H9 (cell line): ENCODE data around the gene PIM3. TPM values are rescaled to one million over a fixed set of nuclear protein-coding genes. Genes with fewer than 3 reads are reported as not detected.
A peak's percentile ranks its signal among the peaks of the same experiment; 100 is the strongest.

Experiments
- DNase-seq: peaks from one replicate; pipeline ENCODE4 v3.0.0-alpha.2; 2017
- H2AFZ ChIP-seq: one replicate; pipeline ENCODE4 v1.6.1; 2013; ENCODE audit warnings: mild to moderate bottlenecking, low read length, control low read depth, moderate library complexity
- H2AK5ac ChIP-seq: 2 replicates; pipeline ENCODE4 v1.6.1; 2013; ENCODE audit warnings: low read length, control low read depth, mixed read lengths; ENCODE audit not compliant: insufficient read length
- H2BK120ac ChIP-seq: one replicate; pipeline ENCODE4 v1.6.1; 2013; ENCODE audit warnings: low read depth, mild to moderate bottlenecking, low read length, control low read depth, inconsistent platforms; ENCODE audit not compliant: poor library complexity, severe bottlenecking
- H2BK12ac ChIP-seq: 2 replicates; pipeline ENCODE4 v1.6.1; 2013; ENCODE audit warnings: low read length, control low read depth, mixed read lengths, low read depth; ENCODE audit not compliant: insufficient read length
- H2BK15ac ChIP-seq: 2 replicates; pipeline ENCODE4 v1.6.1; 2013; ENCODE audit warnings: low read depth, low read length, control low read depth
- H2BK20ac ChIP-seq: one replicate; pipeline ENCODE4 v1.6.1; 2013; ENCODE audit warnings: low read depth, mild to moderate bottlenecking, low read length, control low read depth, inconsistent platforms; ENCODE audit not compliant: poor library complexity, severe bottlenecking
- H2BK5ac ChIP-seq: 2 replicates; pipeline ENCODE4 v1.6.1; 2013; ENCODE audit warnings: low read length, control low read depth, mixed read lengths; ENCODE audit not compliant: insufficient read length
- H3K14ac ChIP-seq: 2 replicates; pipeline ENCODE4 v1.6.1; 2013; ENCODE audit warnings: low read length, control low read depth; ENCODE audit not compliant: insufficient read depth
- H3K18ac ChIP-seq: 2 replicates; pipeline ENCODE4 v1.6.1; 2013; ENCODE audit warnings: low read depth, mild to moderate bottlenecking, mixed read lengths, low read length, control low read depth; ENCODE audit not compliant: insufficient read length
- H3K23ac ChIP-seq: 2 replicates; pipeline ENCODE4 v1.6.1; 2013; ENCODE audit warnings: low read length, control low read depth, mixed read lengths, low read depth; ENCODE audit not compliant: insufficient read length
- H3K23me2 ChIP-seq: 2 replicates; pipeline ENCODE4 v1.6.1; 2013; ENCODE audit warnings: low read depth, mild to moderate bottlenecking, mixed read lengths, low read length, control low read depth; ENCODE audit not compliant: insufficient read length, poor library complexity, severe bottlenecking
- H3K27ac ChIP-seq: 2 replicates; pipeline ENCODE4 v1.5.1; 2013; ENCODE audit warnings: low read length, control low read depth, mixed read lengths, low read depth; ENCODE audit not compliant: insufficient read length
- H3K27me3 ChIP-seq: 2 replicates; pipeline ENCODE4 v1.6.1; 2013; ENCODE audit warnings: low read length, control low read depth, inconsistent platforms; ENCODE audit not compliant: insufficient read depth
- H3K4ac ChIP-seq: 2 replicates; pipeline ENCODE4 v1.6.1; 2013; ENCODE audit warnings: low read depth, mild to moderate bottlenecking, control low read depth, inconsistent platforms, low read length, moderate library complexity
- H3K4me1 ChIP-seq: 2 replicates; pipeline ENCODE4 v1.6.1; 2013; ENCODE audit warnings: low read length, control low read depth, inconsistent platforms; ENCODE audit not compliant: insufficient read depth
- H3K4me2 ChIP-seq: 2 replicates; pipeline ENCODE4 v1.6.1; 2013; ENCODE audit warnings: low read length, control low read depth, mixed read lengths; ENCODE audit not compliant: insufficient read length, insufficient read depth
- H3K56ac ChIP-seq: 2 replicates; pipeline ENCODE4 v1.6.1; 2013; ENCODE audit warnings: low read depth, mild to moderate bottlenecking, mixed read lengths, low read length, control low read depth; ENCODE audit not compliant: insufficient read length
- H3K79me1 ChIP-seq: 2 replicates; pipeline ENCODE4 v1.6.1; 2013; ENCODE audit warnings: low read depth, mild to moderate bottlenecking, moderate library complexity, low read length, control low read depth, inconsistent platforms; ENCODE audit not compliant: insufficient read depth, poor library complexity, severe bottlenecking
- H3K79me2 ChIP-seq: 2 replicates; pipeline ENCODE4 v1.6.1; 2013; ENCODE audit warnings: low read length, control low read depth, inconsistent platforms; ENCODE audit not compliant: insufficient read depth
- H3K9ac ChIP-seq: 2 replicates; pipeline ENCODE4 v1.6.1; 2013; ENCODE audit warnings: low read length, control low read depth, mixed read lengths; ENCODE audit not compliant: insufficient read length; ENCODE audit errors: extremely low read depth
- H3K9me3 ChIP-seq: one replicate; pipeline ENCODE4 v1.6.1; 2013; ENCODE audit warnings: low read depth, low read length, inconsistent platforms; ENCODE audit not compliant: control insufficient read depth
- H3T11ph ChIP-seq: one replicate; pipeline ENCODE4 v1.6.1; 2013; ENCODE audit warnings: mild to moderate bottlenecking, low read length, control low read depth, inconsistent platforms
- H4K20me1 ChIP-seq: one replicate; pipeline ENCODE4 v1.6.1; 2013; ENCODE audit not compliant: control insufficient read depth, insufficient read length, insufficient read depth
- H4K5ac ChIP-seq: 2 replicates; pipeline ENCODE4 v1.6.1; 2013; ENCODE audit warnings: low read depth, mild to moderate bottlenecking, mixed read lengths, low read length, control low read depth; ENCODE audit not compliant: insufficient read length
- H4K8ac ChIP-seq: replicated peaks from 2 replicates; pipeline ENCODE4 v1.6.1; 2013; ENCODE audit warnings: low read length, control low read depth, mixed read lengths, low read depth; ENCODE audit not compliant: insufficient read length
- H4K91ac ChIP-seq: 2 replicates; pipeline ENCODE4 v1.6.1; 2013; ENCODE audit warnings: low read depth, mild to moderate bottlenecking, moderate library complexity, mixed read lengths, low read length, control low read depth; ENCODE audit not compliant: insufficient read length
- H3K27ac Mint-ChIP-seq, 3 experiments: 2 replicates in 2 of 3; 3 replicates in 1 of 3; pipeline ENCODE4 v1.8.0; 2020 to 2021; ENCODE audit warnings: mixed read lengths in 3 of 3, mild to moderate bottlenecking in 1 of 3, moderate library complexity in 1 of 3
- H3K27me3 Mint-ChIP-seq: 2 replicates; pipeline ENCODE4 v1.8.0; 2021; ENCODE audit warnings: low read depth, mild to moderate bottlenecking, moderate library complexity, mixed read lengths
- H3K36me3 Mint-ChIP-seq, 3 experiments: 2 replicates in 2 of 3; 3 replicates in 1 of 3; pipeline ENCODE4 v1.8.0; 2020 to 2021; ENCODE audit warnings: low read depth in 3 of 3, mixed read lengths in 3 of 3; ENCODE audit not compliant: insufficient read depth in 1 of 3
- H3K4me1 Mint-ChIP-seq, 2 experiments: 2 replicates each; pipeline ENCODE4 v1.8.0; 2020; ENCODE audit warnings: mixed read lengths in 2 of 2
- H3K4me3 Mint-ChIP-seq, 2 experiments: 2 replicates in 1 of 2; 3 replicates in 1 of 2; pipeline ENCODE4 v1.8.0; 2020 to 2021; ENCODE audit warnings: mild to moderate bottlenecking in 2 of 2, mixed read lengths in 2 of 2, moderate library complexity in 1 of 2
- H3K9me3 Mint-ChIP-seq, 2 experiments: 2 replicates in 1 of 2; 3 replicates in 1 of 2; pipeline ENCODE4 v1.8.0; 2020; ENCODE audit warnings: mild to moderate bottlenecking in 2 of 2, mixed read lengths in 2 of 2, moderate library complexity in 1 of 2
- CTCF ChIP-seq: fragments of 200-600 bp; sonication (generic); conservative IDR thresholded peaks from 3 replicates; pipeline ENCODE4 v1.8.0; 2021; ENCODE audit warnings: antibody characterized with exemption, mild to moderate bottlenecking
- WGBS: extraction: QIAGEN DNeasy Blood & Tissue Kit; methylation state at CpG from one replicate; pipeline ENCODE4 v1.1.7; 2013; ENCODE audit warnings: missing lambda C conversion rate, low lambda C conversion rate, mixed read lengths; ENCODE audit not compliant: insufficient read length; ENCODE audit errors: extremely low coverage; 5-methylcytosine and 5-hydroxymethylcytosine counted together
- total RNA-seq: library from RNA; stranded (reverse); gene quantifications from 2 replicates; pipeline ENCODE4 v1.2.1, GENCODE V29; 2021

PIM3 gene
- total RNA-seq, 1 experiment from 2014 or later = 43.4 TPM

- Histone ChIP-seq H3K56ac (no peak overlapping the region), H2AK5ac (no peak overlapping the region), H3K79me2 (no peaks in the 10 kb centered on the region), H3K4ac (no peak overlapping the region), H4K91ac (no peak overlapping the region), H3K4me2 (no peak overlapping the region), H2AFZ (no peak overlapping the region), H3K14ac (no peak overlapping the region), H3K9ac (no peak overlapping the region), H2BK5ac (no peak overlapping the region), H3K9me3 (no peaks in the 10 kb centered on the region), H3K27me3 (no peaks in the 10 kb centered on the region), H4K8ac (no peak overlapping the region), H2BK12ac (no peak overlapping the region), H3K79me1 (no peaks in the 10 kb centered on the region), H2BK120ac (no peak overlapping the region), H2BK15ac (no peak overlapping the region), H3K27ac (no peak overlapping the region), H3T11ph (no peak overlapping the region), H3K23ac (no peak overlapping the region), H3K4me1 (no peaks in the 10 kb centered on the region), H3K23me2 (no peaks in the 10 kb centered on the region), H4K20me1 (no peaks in the 10 kb centered on the region), H3K18ac (no peak overlapping the region), H4K5ac (no peak overlapping the region), H2BK20ac (no peak overlapping the region)
- DNase-seq = peak; percentile 43
- TF ChIP-seq CTCF = no peak
- no peak overlapping the region for H3K4me3 Mint-ChIP-seq
- 100% methylated on average over 3 of the region's 21 CpGs for WGBS
- H3K36me3 Mint-ChIP-seq = no peaks in the 10 kb centered on the region
- peaks cover 13 to 20% of the 10 kb centered on the region in 2 experiments for H3K4me1 Mint-ChIP-seq
- H3K27ac Mint-ChIP-seq = no peak overlapping the region
- H3K9me3 Mint-ChIP-seq = no peaks in the 10 kb centered on the region; a peak in 2 of 5 replicates
- H3K27me3 Mint-ChIP-seq = no peaks in the 10 kb centered on the region
These were observed 17.8 kb upstream of the PIM3 start for GRCh38 chr22:49942565-49943404.
